WERI-Rb-1 (cell line): ENCODE results near the gene ELFN2.

ENCODE experiments used
- DNase-seq: peaks from one replicate; pipeline ENCODE4 v3.0.0-alpha.2; 2020
- H3K27ac ChIP-seq: fragments of 250-450 bp; sonication (Bioruptor Pico); 2 replicates; pipeline ENCODE4 v1.5.1; 2020; ENCODE audit warnings: mild to moderate bottlenecking, moderate library complexity
- H3K27me3 ChIP-seq: fragments of 250-450 bp; sonication (Bioruptor Pico); 2 replicates; pipeline ENCODE4 v1.5.1; 2021; ENCODE audit warnings: mild to moderate bottlenecking, low read depth, moderate library complexity; ENCODE audit not compliant: insufficient read depth, severe bottlenecking
- H3K36me3 ChIP-seq: fragments of 250-450 bp; sonication (Bioruptor Pico); 2 replicates; pipeline ENCODE4 v1.5.1; 2020; ENCODE audit warnings: mild to moderate bottlenecking, moderate library complexity
- H3K4me3 ChIP-seq: 2 replicates; pipeline ENCODE4 v1.5.1; 2011; ENCODE audit warnings: low read depth, mild to moderate bottlenecking, control low read depth, low read length
- H3K9me3 ChIP-seq: fragments of 250-450 bp; sonication (Bioruptor Pico); 2 replicates; pipeline ENCODE4 v1.5.1; 2021; ENCODE audit warnings: mild to moderate bottlenecking, moderate library complexity; ENCODE audit not compliant: severe bottlenecking
- CTCF ChIP-seq: IDR thresholded peaks from 2 replicates; pipeline ENCODE4 v1.5.1; 2011; ENCODE audit warnings: low read depth, mild to moderate bottlenecking, control low read depth, inconsistent platforms, low read length

ELFN2 gene

GRCh38 chr22:37349043-37349814 lies 78.0 kb downstream of the ELFN2 start:
- H3K36me3 ChIP-seq: no peaks in the 10 kb centered on the region
- no peak for TF ChIP-seq CTCF
- H3K27ac ChIP-seq: no peak overlapping the region
- H3K9me3 ChIP-seq: no peaks in the 10 kb centered on the region
- DNase-seq: no peak
- no peak overlapping the region for H3K4me3 ChIP-seq
- H3K27me3 ChIP-seq: no peaks in the 10 kb centered on the region

- Histone ChIP-seq H3K27me3 (no peaks in the 10 kb centered on the region), H3K9me3 (no peaks in the 10 kb centered on the region), H3K27ac (no peak overlapping the region), H3K4me3 (no peak overlapping the region), H3K36me3 (no peaks in the 10 kb centered on the region)
- no peak for DNase-seq
- TF ChIP-seq CTCF: no peak
These were observed 80.8 kb downstream of the ELFN2 start for GRCh38 chr22:37346505-37346895.

GRCh38 chr22:37345863-37346504 lies 81.3 kb downstream of the ELFN2 start:
- H3K9me3 ChIP-seq: no peaks in the 10 kb centered on the region
- H3K36me3 ChIP-seq: no peaks in the 10 kb centered on the region
- H3K27ac ChIP-seq: no peak overlapping the region
- no peak for TF ChIP-seq CTCF
- DNase-seq: no peak
- H3K4me3 ChIP-seq: no peak overlapping the region
- H3K27me3 ChIP-seq: no peaks in the 10 kb centered on the region

- no peaks in the 10 kb centered on the region for H3K27me3 ChIP-seq
- H3K4me3 ChIP-seq: no peak overlapping the region
- no peaks in the 10 kb centered on the region for H3K36me3 ChIP-seq
- no peak overlapping the region for H3K27ac ChIP-seq
- no peak for TF ChIP-seq CTCF
- no peak for DNase-seq
- no peaks in the 10 kb centered on the region for H3K9me3 ChIP-seq
These were observed 82.4 kb downstream of the ELFN2 start for GRCh38 chr22:37344735-37345449.

GRCh38 chr22:37343863-37344734 lies 83.2 kb downstream of the ELFN2 start:
- Histone ChIP-seq H3K36me3 (no peaks in the 10 kb centered on the region), H3K9me3 (no peaks in the 10 kb centered on the region), H3K4me3 (no peak overlapping the region), H3K27ac (no peak overlapping the region), H3K27me3 (no peaks in the 10 kb centered on the region)
- no peak for DNase-seq
- no peak for TF ChIP-seq CTCF
